Fibroblast of the aortic adventitia (primary cell): ENCODE measurements around the gene CPLX1. TPM values are rescaled to one million over a fixed set of nuclear protein-coding genes. Genes with fewer than 3 reads are reported as not detected.
"Not testable (repeated sequence)": the region's sequence is repeated elsewhere in the genome, so short reads cannot be mapped to it uniquely, and the experiment has no call there.

ENCODE experiments used
- DNase-seq: peaks from one replicate; pipeline ENCODE4 v3.0.0-alpha.2; 2010; ENCODE audit warnings: low read depth
- H3K4me3 ChIP-seq: 2 replicates; pipeline ENCODE4 v1.5.1; 2011; ENCODE audit warnings: low read depth, mild to moderate bottlenecking, control low read depth, low read length, moderate library complexity
- CTCF ChIP-seq: IDR thresholded peaks from 2 replicates; pipeline ENCODE4 v1.5.1; 2011; ENCODE audit warnings: mild to moderate bottlenecking, low read length, control low read depth, inconsistent platforms; ENCODE audit not compliant: insufficient read depth
- total RNA-seq: library from RNA; depleted of rRNA; stranded (reverse); fragments of >200 nt; gene quantifications from 2 replicates; pipeline ENCODE4 v1.2.3, GENCODE V29; 2012; ENCODE audit warnings: low replicate concordance

CPLX1 gene
- total RNA-seq, 1 donor: not detected

- TF ChIP-seq CTCF: no peak
- DNase-seq: no peak
- H3K4me3 ChIP-seq: peak overlapping the region; percentile 89
Observed at GRCh38 chr4:780716-781492, 45.0 kb downstream of the CPLX1 start.

- DNase-seq: not testable (repeated sequence)
- peak overlapping the region; percentile 89 for H3K4me3 ChIP-seq
Observed at GRCh38 chr4:780255-780654, 45.7 kb downstream of the CPLX1 start.

- TF ChIP-seq CTCF: no peak
- no peak for DNase-seq
Observed at GRCh38 chr4:779555-779954, 46.4 kb downstream of the CPLX1 start.

GRCh38 chr4:777520-778262 lies 48.2 kb downstream of the CPLX1 start:
- TF ChIP-seq CTCF: no peak
- no peak overlapping the region for H3K4me3 ChIP-seq
- DNase-seq: no peak

More at GRCh38 chr4:779555-779954, 46.4 kb downstream of the CPLX1 start:
- H3K4me3 ChIP-seq: peak overlapping the region; percentile 22

- no peak overlapping the region for H3K4me3 ChIP-seq
- no peak for TF ChIP-seq CTCF
- no peak for DNase-seq
Observed at GRCh38 chr4:776743-777441, 49.0 kb downstream of the CPLX1 start.

GRCh38 chr4:775485-775884 lies 50.4 kb downstream of the CPLX1 start:
- H3K4me3 ChIP-seq, DNase-seq: not testable (repeated sequence)

- DNase-seq, H3K4me3 ChIP-seq: not testable (repeated sequence)
Observed at GRCh38 chr4:774419-775092, 51.4 kb downstream of the CPLX1 start.

- no peak for TF ChIP-seq CTCF
- DNase-seq: no peak
- H3K4me3 ChIP-seq: no peak overlapping the region
Observed at GRCh38 chr4:773214-773613, 52.7 kb downstream of the CPLX1 start.
